Hepatocyte (in vitro differentiated cells): ENCODE results near the gene DMRT1. TPM values are rescaled to one million over a fixed set of nuclear protein-coding genes. Genes with fewer than 3 reads are reported as not detected.

Experiments
- DNase-seq: peaks from one replicate; pipeline ENCODE4 v3.0.0-alpha.2; 2016; ENCODE audit warnings: low spot score
- H2AFZ ChIP-seq: fragments of 200-600 bp; sonication (generic); 2 replicates; pipeline ENCODE4 v1.6.0; 2016; ENCODE audit warnings: antibody characterized with exemption, mild to moderate bottlenecking
- H3K27ac ChIP-seq: fragments of 200-600 bp; sonication (generic); 2 replicates; pipeline ENCODE4 v1.5.1; 2016; ENCODE audit warnings: mild to moderate bottlenecking
- H3K27me3 ChIP-seq: fragments of 200-600 bp; sonication (generic); 2 replicates; pipeline ENCODE4 v1.6.1; 2016
- H3K36me3 ChIP-seq: fragments of 200-600 bp; sonication (generic); replicated peaks from 2 replicates; pipeline ENCODE4 v1.5.1; 2016; ENCODE audit warnings: low read depth; ENCODE audit not compliant: insufficient read depth
- H3K4me1 ChIP-seq: fragments of 200-600 bp; sonication (generic); 2 replicates; pipeline ENCODE4 v1.5.1; 2016; ENCODE audit warnings: mild to moderate bottlenecking, moderate library complexity; ENCODE audit not compliant: insufficient read depth
- H3K4me2 ChIP-seq: fragments of 200-600 bp; sonication (generic); 2 replicates; pipeline ENCODE4 v1.6.0; 2016
- H3K4me3 ChIP-seq: fragments of 200-600 bp; sonication (generic); 2 replicates; pipeline ENCODE4 v1.5.1; 2016; ENCODE audit warnings: mild to moderate bottlenecking
- H3K79me2 ChIP-seq: fragments of 200-600 bp; sonication (generic); 2 replicates; pipeline ENCODE4 v1.6.0; 2017; ENCODE audit warnings: mild to moderate bottlenecking
- H3K9me2 ChIP-seq: fragments of 200-600 bp; sonication (generic); replicated peaks from 2 replicates; pipeline ENCODE4 v1.6.0; 2017; ENCODE audit warnings: mild to moderate bottlenecking; ENCODE audit not compliant: insufficient read depth
- H3K9me3 ChIP-seq: fragments of 200-600 bp; sonication (generic); 2 replicates; pipeline ENCODE4 v1.5.1; 2016; ENCODE audit warnings: low read depth, mild to moderate bottlenecking
- H4K20me1 ChIP-seq: fragments of 200-600 bp; sonication (generic); 2 replicates; pipeline ENCODE4 v1.6.0; 2016; ENCODE audit warnings: mild to moderate bottlenecking; ENCODE audit not compliant: insufficient read depth, poor library complexity, severe bottlenecking
- CTCF ChIP-seq: fragments of 200-600 bp; sonication (generic); IDR thresholded peaks from 2 replicates; pipeline ENCODE4 v1.5.1; 2016; ENCODE audit warnings: antibody characterized with exemption, mild to moderate bottlenecking; ENCODE audit not compliant: poor library complexity
- EZH2 ChIP-seq: fragments of 200-600 bp; sonication (generic); IDR thresholded peaks from 2 replicates; pipeline ENCODE4 v1.6.1; 2016; ENCODE audit warnings: antibody characterized with exemption, mild to moderate bottlenecking, borderline replicate concordance
- EZH2phosphoT487 ChIP-seq: fragments of 200-600 bp; sonication (generic); IDR thresholded peaks from one replicate; pipeline ENCODE4 v1.6.1; 2018; ENCODE audit warnings: antibody characterized with exemption, mild to moderate bottlenecking, low read depth, moderate library complexity; ENCODE audit not compliant: unreplicated experiment, severe bottlenecking
- WGBS: methylation state at CpG from one replicate; pipeline ENCODE4 v1.1.6; 2016; ENCODE audit warnings: low lambda C conversion rate; ENCODE audit errors: missing lambda C conversion rate; 5-methylcytosine and 5-hydroxymethylcytosine counted together
- polyA plus RNA-seq: library from polyadenylated mRNA; unstranded; fragments of >200 nt; fragmentation: Nextera tagmentation; extraction: Ambion mirVana; gene quantifications from 2 replicates; pipeline ENCODE4 v1.2.1, GENCODE V29; 2016
- total RNA-seq: library from RNA; depleted of rRNA; stranded (reverse); fragments of >200 nt; gene quantifications from 2 replicates; pipeline ENCODE4 v1.2.3, GENCODE V29; 2014

Gene DMRT1
- total and polyA plus RNA-seq, 2 experiments from 2014 or later = not detected

- no peak for DNase-seq
- Histone ChIP-seq H3K4me3 (no peak overlapping the region), H3K9me2 (no peaks in the 10 kb centered on the region), H2AFZ (no peak overlapping the region), H3K9me3 (no peaks in the 10 kb centered on the region), H3K27me3 (no peaks in the 10 kb centered on the region), H3K27ac (no peak overlapping the region), H4K20me1 (no peaks in the 10 kb centered on the region), H3K4me2 (no peak overlapping the region), H3K4me1 (no peaks in the 10 kb centered on the region), H3K36me3 (no peaks in the 10 kb centered on the region), H3K79me2 (no peaks in the 10 kb centered on the region)
- TF ChIP-seq EZH2 (no peak), EZH2phosphoT487 (no peak), CTCF (no peak)
- WGBS = 52% methylated on average over 5 of the region's 5 CpGs
Observed at GRCh38 chr9:878239-878638, 36.7 kb downstream of the DMRT1 start.

GRCh38 chr9:880725-881124, 39.2 kb downstream of the DMRT1 start:
- TF ChIP-seq EZH2 (no peak), EZH2phosphoT487 (no peak), CTCF (no peak)
- 89% methylated on average over 7 of the region's 7 CpGs for WGBS
- Histone ChIP-seq H3K9me2 (no peaks in the 10 kb centered on the region), H3K9me3 (no peaks in the 10 kb centered on the region), H3K4me1 (no peaks in the 10 kb centered on the region), H3K4me3 (no peak overlapping the region), H3K27ac (no peak overlapping the region), H2AFZ (no peak overlapping the region), H3K4me2 (no peak overlapping the region), H4K20me1 (no peaks in the 10 kb centered on the region), H3K27me3 (no peaks in the 10 kb centered on the region), H3K36me3 (no peaks in the 10 kb centered on the region), H3K79me2 (no peaks in the 10 kb centered on the region)
- DNase-seq = no peak

GRCh38 chr9:882416-882924, 41.0 kb downstream of the DMRT1 start:
- H3K9me3 ChIP-seq = no peaks in the 10 kb centered on the region
- H3K4me1 ChIP-seq = no peaks in the 10 kb centered on the region
- 45% methylated on average over 4 of the region's 4 CpGs for WGBS
- H3K79me2 ChIP-seq = no peaks in the 10 kb centered on the region
- H3K4me2 ChIP-seq = no peak overlapping the region
- no peaks in the 10 kb centered on the region for H3K36me3 ChIP-seq
- no peaks in the 10 kb centered on the region for H3K27me3 ChIP-seq
- H3K4me3 ChIP-seq = no peak overlapping the region
- H4K20me1 ChIP-seq = no peaks in the 10 kb centered on the region
- DNase-seq = no peak
- TF ChIP-seq EZH2 = no peak
- TF ChIP-seq CTCF = no peak
- no peaks in the 10 kb centered on the region for H3K9me2 ChIP-seq
- no peak overlapping the region for H2AFZ ChIP-seq
- H3K27ac ChIP-seq = no peak overlapping the region

- no peaks in the 10 kb centered on the region for H3K36me3 ChIP-seq
- no peak for DNase-seq
- no peaks in the 10 kb centered on the region for H3K27me3 ChIP-seq
- no peaks in the 10 kb centered on the region for H3K79me2 ChIP-seq
- H3K9me3 ChIP-seq = no peaks in the 10 kb centered on the region
- H4K20me1 ChIP-seq = no peaks in the 10 kb centered on the region
- no peaks in the 10 kb centered on the region for H3K4me1 ChIP-seq
- H3K4me3 ChIP-seq = no peak overlapping the region
- WGBS = 70% methylated on average over 8 of the region's 8 CpGs
- H3K9me2 ChIP-seq = no peaks in the 10 kb centered on the region
- TF ChIP-seq EZH2 (no peak), EZH2phosphoT487 (no peak), CTCF (no peak)
- no peak overlapping the region for H3K27ac ChIP-seq
- no peak overlapping the region for H2AFZ ChIP-seq
- H3K4me2 ChIP-seq = no peak overlapping the region
Observed at GRCh38 chr9:883011-883410, 41.5 kb downstream of the DMRT1 start.
